AG04450 (cell line): ENCODE results near the gene PSMB11. TPM values are rescaled to one million over a fixed set of nuclear protein-coding genes. Genes with fewer than 3 reads are reported as not detected.

Source experiments
- CTCF ChIA-PET: fragments of 300-600, 350-600 bp; formaldehyde crosslinking; extraction: SDS; loops from one replicate; lab custom pipeline; 2022; ENCODE audit warnings: antibody characterized with exemption, inconsistent platforms; lab: Charles Lee
- POLR2A ChIA-PET: fragments of 350-600 bp; formaldehyde crosslinking; extraction: SDS; loops from one replicate; lab custom pipeline; 2021; ENCODE audit warnings: antibody characterized with exemption, inconsistent platforms; lab: Yijun Ruan, JAX
- DNase-seq: peaks from one replicate; pipeline ENCODE4 v3.0.0-alpha.2; 2011; ENCODE audit warnings: low read depth, low spot score
- H3K27ac ChIP-seq: one replicate; pipeline ENCODE4 v1.5.1; 2012; ENCODE audit warnings: low read depth, low read length, control low read depth
- H3K27me3 ChIP-seq: one replicate; pipeline ENCODE4 v1.6.0; 2012; ENCODE audit warnings: low read length; ENCODE audit not compliant: control insufficient read depth, insufficient read depth
- H3K4me3 ChIP-seq: 2 replicates; pipeline ENCODE4 v1.5.1; 2011; ENCODE audit warnings: mild to moderate bottlenecking, low read depth, low read length, control low read depth
- H3K9me3 ChIP-seq: 2 replicates; pipeline ENCODE4 v1.5.1; 2012; ENCODE audit warnings: low read length; ENCODE audit not compliant: control insufficient read depth, insufficient read depth
- polyA plus RNA-seq: library from polyadenylated mRNA; depleted of rRNA; stranded (reverse); fragments of >200 nt; gene quantifications from 2 replicates; pipeline ENCODE4 v1.2.3, GENCODE V29; 2011
- TF ChIP-seq, protein P1 (sequence below): IDR thresholded peaks from 2 replicates; pipeline ENCODE4 v1.5.1; 2011; ENCODE audit warnings: low read depth, low read length, control low read depth, inconsistent platforms

PSMB11 gene
- polyA plus RNA-seq, 1 experiment, result not detected

DNA sequence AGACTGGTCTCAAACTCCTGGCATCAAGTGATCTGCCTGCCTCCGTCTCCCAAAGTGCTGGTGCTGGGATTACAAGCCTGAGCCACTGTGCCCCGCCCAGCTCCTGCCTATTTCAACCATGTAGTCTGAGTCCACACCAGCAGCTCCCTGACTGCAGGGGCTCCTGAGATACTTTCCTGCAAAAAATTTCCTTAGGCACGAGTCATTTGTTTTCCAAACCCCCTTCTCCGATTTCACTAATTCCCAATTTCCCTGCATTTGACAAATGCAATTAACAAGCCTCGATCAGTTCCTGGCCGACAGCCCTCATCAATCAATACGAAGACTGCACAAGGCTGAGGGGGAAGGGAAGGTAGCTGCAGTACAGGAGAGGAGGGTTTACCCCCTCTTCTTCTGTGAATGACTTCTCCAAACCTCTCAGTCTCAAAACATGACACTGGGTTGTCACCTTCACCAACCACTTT lies 17.4 kb upstream of the PSMB11 start:
- Histone ChIP-seq H3K27ac (no peak overlapping the region), H3K27me3 (no peaks in the 10 kb centered on the region), H3K9me3 (no peaks in the 10 kb centered on the region), H3K4me3 (no peak overlapping the region)
- TF ChIP-seq, protein P1, sequence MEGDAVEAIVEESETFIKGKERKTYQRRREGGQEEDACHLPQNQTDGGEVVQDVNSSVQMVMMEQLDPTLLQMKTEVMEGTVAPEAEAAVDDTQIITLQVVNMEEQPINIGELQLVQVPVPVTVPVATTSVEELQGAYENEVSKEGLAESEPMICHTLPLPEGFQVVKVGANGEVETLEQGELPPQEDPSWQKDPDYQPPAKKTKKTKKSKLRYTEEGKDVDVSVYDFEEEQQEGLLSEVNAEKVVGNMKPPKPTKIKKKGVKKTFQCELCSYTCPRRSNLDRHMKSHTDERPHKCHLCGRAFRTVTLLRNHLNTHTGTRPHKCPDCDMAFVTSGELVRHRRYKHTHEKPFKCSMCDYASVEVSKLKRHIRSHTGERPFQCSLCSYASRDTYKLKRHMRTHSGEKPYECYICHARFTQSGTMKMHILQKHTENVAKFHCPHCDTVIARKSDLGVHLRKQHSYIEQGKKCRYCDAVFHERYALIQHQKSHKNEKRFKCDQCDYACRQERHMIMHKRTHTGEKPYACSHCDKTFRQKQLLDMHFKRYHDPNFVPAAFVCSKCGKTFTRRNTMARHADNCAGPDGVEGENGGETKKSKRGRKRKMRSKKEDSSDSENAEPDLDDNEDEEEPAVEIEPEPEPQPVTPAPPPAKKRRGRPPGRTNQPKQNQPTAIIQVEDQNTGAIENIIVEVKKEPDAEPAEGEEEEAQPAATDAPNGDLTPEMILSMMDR, result no peak
- no peak for DNase-seq
- ChIA-PET CTCF (interaction anchor here (0.7 to 1.6 kb wide), 5 partner anchors 30 to 152 kb away, joined by 3 to 8 read pairs (median 5); partner anchors contain the start of gene ACIN1), POLR2A (interaction anchor here (1.0 to 1.4 kb wide), 2 partner anchors 10 to 18 kb away, joined by 4 to 5 read pairs; partner anchors contain the start of gene PSMB5)

DNA sequence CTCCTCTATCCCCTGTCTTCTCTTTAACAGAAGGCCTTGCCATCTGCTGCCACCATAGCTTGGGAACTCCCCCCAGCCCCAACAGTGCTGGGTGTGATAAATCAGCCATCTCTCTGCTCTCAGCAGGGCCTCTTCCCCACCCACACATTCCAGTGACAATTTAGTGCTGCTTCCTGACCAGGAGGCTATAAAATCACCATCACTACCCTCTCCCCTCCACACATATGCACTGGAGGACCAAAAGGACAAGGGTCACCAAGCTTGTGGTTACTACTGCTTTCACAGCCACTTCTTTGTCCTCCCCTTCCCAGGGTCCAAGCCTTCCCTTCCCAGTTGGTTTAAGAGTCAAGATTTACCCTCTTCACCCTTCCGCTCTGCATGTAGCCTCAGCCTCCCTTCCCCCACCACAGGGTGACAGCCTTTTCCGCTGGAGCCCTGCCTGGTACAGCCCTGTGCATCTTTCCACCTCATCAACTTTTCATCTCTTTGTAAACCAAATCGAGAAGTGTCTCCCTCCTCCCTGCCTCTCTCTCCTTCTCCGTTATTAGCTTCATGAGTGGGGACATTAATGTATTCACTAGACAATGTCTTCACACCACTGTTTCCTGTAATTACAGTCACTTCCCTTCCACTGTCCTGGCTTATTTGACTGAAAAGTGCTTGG lies 16.7 kb upstream of the PSMB11 start:
- Histone ChIP-seq H3K9me3 (no peaks in the 10 kb centered on the region), H3K27ac (no peak overlapping the region), H3K4me3 (no peak overlapping the region), H3K27me3 (no peaks in the 10 kb centered on the region)
- POLR2A ChIA-PET, result interaction anchor here (1.4 kb wide), 1 partner anchor 10 kb away, joined by 4 read pairs; the partner anchor contains the start of gene PSMB5
- CTCF ChIA-PET, result interaction anchor here (1.1 to 1.6 kb wide), 3 partner anchors 31 to 69 kb away, joined by 3 to 5 read pairs (median 4); partner anchors contain the start of gene ACIN1
- no peak for DNase-seq
- TF ChIP-seq, protein P1, result no peak

DNA sequence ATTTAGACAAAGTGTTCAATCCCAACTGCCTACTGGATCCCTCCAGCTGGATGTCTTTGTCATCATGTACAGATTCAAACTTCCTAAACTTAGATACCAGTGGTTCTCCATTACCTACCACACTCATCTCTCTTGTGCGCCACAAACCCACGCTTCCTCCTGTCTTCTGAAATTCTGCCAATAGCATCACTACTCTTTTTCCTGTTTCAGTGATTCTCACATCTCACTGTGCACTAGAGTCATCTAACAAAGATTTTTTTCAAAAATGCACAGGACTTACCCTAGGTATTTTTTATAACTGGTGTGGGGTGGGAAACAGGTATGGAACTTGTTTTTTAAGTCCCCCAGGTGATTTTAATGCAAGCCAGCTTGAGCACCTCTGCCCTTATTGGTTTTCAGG lies 13.2 kb upstream of the PSMB11 start:
- ChIA-PET POLR2A (no interaction called here), CTCF (interaction anchor here (1.4 to 2.8 kb wide), 3 partner anchors 40 to 99 kb away, joined by 3 to 12 read pairs (median 5); partner anchors contain the start of gene PRMT5)
- no peak overlapping the region for H3K4me3 ChIP-seq
- no peaks in the 10 kb centered on the region for H3K9me3 ChIP-seq
- H3K27me3 ChIP-seq, result no peaks in the 10 kb centered on the region
- H3K27ac ChIP-seq, result no peak overlapping the region
- TF ChIP-seq, protein P1, result no peak
- DNase-seq, result no peak

DNA sequence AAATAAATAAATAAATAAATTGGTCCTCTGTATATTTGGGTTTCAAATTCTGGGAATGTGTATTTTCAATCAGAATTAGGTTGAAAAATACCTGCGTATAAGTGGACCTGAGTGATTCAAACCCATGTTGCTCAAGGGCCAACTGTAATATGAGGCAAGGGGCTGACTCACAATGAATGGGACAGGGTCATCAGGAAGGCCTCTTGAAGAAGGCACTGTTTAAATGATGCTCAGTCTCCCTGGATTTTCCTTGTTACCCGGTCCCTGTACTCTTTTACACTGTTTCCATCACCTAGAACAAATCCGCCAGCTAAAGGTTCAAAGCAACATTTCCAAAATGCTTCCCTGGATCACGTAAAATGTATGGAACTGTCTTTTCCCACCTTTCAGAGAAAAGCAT lies 11.1 kb upstream of the PSMB11 start:
- no peak overlapping the region for H3K27ac ChIP-seq
- H3K27me3 ChIP-seq, result no peaks in the 10 kb centered on the region
- no peak for DNase-seq
- H3K9me3 ChIP-seq, result no peaks in the 10 kb centered on the region; the same call in 1 of the 2 replicates
- POLR2A ChIA-PET, result no interaction called here
- TF ChIP-seq, protein P1, result no peak
- H3K4me3 ChIP-seq, result no peak overlapping the region
- CTCF ChIA-PET, result interaction anchor here (0.6 to 2.4 kb wide), 7 partner anchors 26 to 474 kb away, joined by 3 to 15 read pairs (median 4); no protein-coding TSS in a partner anchor
